ENCODE data around the gene DEPDC5. TPM values are rescaled to one million over a fixed set of nuclear protein-coding genes. Genes with fewer than 3 reads are reported as not detected.
A peak's percentile ranks its signal among the peaks of the same experiment; 100 is the strongest.

The DEPDC5 gene
- total RNA-seq, 1 donor from 2014 or later = 39.5 TPM

GRCh38 chr22:31852691-31853421 is 99.0 kb downstream of the DEPDC5 start:
- H3K4me3 Mint-ChIP-seq = no peak overlapping the region
- no peaks in the 10 kb centered on the region for H3K27me3 Mint-ChIP-seq (ENCODE audit: low read depth)
- no peaks in the 10 kb centered on the region for H3K9me3 Mint-ChIP-seq
- TF ChIP-seq, protein P1, sequence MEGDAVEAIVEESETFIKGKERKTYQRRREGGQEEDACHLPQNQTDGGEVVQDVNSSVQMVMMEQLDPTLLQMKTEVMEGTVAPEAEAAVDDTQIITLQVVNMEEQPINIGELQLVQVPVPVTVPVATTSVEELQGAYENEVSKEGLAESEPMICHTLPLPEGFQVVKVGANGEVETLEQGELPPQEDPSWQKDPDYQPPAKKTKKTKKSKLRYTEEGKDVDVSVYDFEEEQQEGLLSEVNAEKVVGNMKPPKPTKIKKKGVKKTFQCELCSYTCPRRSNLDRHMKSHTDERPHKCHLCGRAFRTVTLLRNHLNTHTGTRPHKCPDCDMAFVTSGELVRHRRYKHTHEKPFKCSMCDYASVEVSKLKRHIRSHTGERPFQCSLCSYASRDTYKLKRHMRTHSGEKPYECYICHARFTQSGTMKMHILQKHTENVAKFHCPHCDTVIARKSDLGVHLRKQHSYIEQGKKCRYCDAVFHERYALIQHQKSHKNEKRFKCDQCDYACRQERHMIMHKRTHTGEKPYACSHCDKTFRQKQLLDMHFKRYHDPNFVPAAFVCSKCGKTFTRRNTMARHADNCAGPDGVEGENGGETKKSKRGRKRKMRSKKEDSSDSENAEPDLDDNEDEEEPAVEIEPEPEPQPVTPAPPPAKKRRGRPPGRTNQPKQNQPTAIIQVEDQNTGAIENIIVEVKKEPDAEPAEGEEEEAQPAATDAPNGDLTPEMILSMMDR (conservative IDR thresholded peaks at IDR 0.05) = no peak
- DNase-seq (ENCODE audit: low read depth, low spot score) = no peak
- H3K36me3 Mint-ChIP-seq (ENCODE audit: low read depth) = peaks cover 18% of the 10 kb centered on the region
- peaks cover 17% of the 10 kb centered on the region for H3K4me1 Mint-ChIP-seq
- peak overlapping the region; percentile 81 for H3K27ac Mint-ChIP-seq (ENCODE audit: unreplicated experiment)

GRCh38 chr22:31853736-31854495 is 100.1 kb downstream of the DEPDC5 start:
- H3K27me3 Mint-ChIP-seq (ENCODE audit: low read depth) = no peaks in the 10 kb centered on the region
- peaks cover 17% of the 10 kb centered on the region for H3K4me1 Mint-ChIP-seq
- H3K27ac Mint-ChIP-seq (ENCODE audit: unreplicated experiment) = no peak overlapping the region
- H3K4me3 Mint-ChIP-seq = no peak overlapping the region
- no peaks in the 10 kb centered on the region for H3K9me3 Mint-ChIP-seq
- TF ChIP-seq, protein P1 (conservative IDR thresholded peaks at IDR 0.05) = no peak
- no peak for DNase-seq (ENCODE audit: low read depth, low spot score)
- peaks cover 9% of the 10 kb centered on the region for H3K36me3 Mint-ChIP-seq (ENCODE audit: low read depth)

- no peaks in the 10 kb centered on the region for H3K27me3 Mint-ChIP-seq (ENCODE audit: low read depth)
- H3K27ac Mint-ChIP-seq (ENCODE audit: unreplicated experiment) = peak overlapping the region; percentile 81
- H3K9me3 Mint-ChIP-seq = no peaks in the 10 kb centered on the region
- DNase-seq (ENCODE audit: low read depth, low spot score) = no peak
- TF ChIP-seq, protein P1 (conservative IDR thresholded peaks at IDR 0.05) = no peak
- H3K4me1 Mint-ChIP-seq = peaks cover 17% of the 10 kb centered on the region
- H3K36me3 Mint-ChIP-seq (ENCODE audit: low read depth) = no peaks in the 10 kb centered on the region
- no peak overlapping the region for H3K4me3 Mint-ChIP-seq
Measured at GRCh38 chr22:31857247-31857646, 103.4 kb downstream of the DEPDC5 start.

- no peaks in the 10 kb centered on the region for H3K9me3 Mint-ChIP-seq
- TF ChIP-seq, protein P1 (conservative IDR thresholded peaks at IDR 0.05) = no peak
- no peak for DNase-seq (ENCODE audit: low read depth, low spot score)
- H3K36me3 Mint-ChIP-seq (ENCODE audit: low read depth) = no peaks in the 10 kb centered on the region
- no peak overlapping the region for H3K4me3 Mint-ChIP-seq
- no peak overlapping the region for H3K27ac Mint-ChIP-seq (ENCODE audit: unreplicated experiment)
- peaks cover 7% of the 10 kb centered on the region for H3K4me1 Mint-ChIP-seq
- H3K27me3 Mint-ChIP-seq (ENCODE audit: low read depth) = no peaks in the 10 kb centered on the region
Measured at GRCh38 chr22:31861226-31861840, 107.5 kb downstream of the DEPDC5 start.

GRCh38 chr22:31866918-31867317 is 113.1 kb downstream of the DEPDC5 start:
- H3K9me3 Mint-ChIP-seq = no peaks in the 10 kb centered on the region
- DNase-seq (ENCODE audit: low read depth, low spot score) = no peak
- no peak overlapping the region for H3K4me3 Mint-ChIP-seq
- no peaks in the 10 kb centered on the region for H3K36me3 Mint-ChIP-seq (ENCODE audit: low read depth)
- no peaks in the 10 kb centered on the region for H3K27me3 Mint-ChIP-seq (ENCODE audit: low read depth)
- no peak overlapping the region for H3K27ac Mint-ChIP-seq (ENCODE audit: unreplicated experiment)
- no peaks in the 10 kb centered on the region for H3K4me1 Mint-ChIP-seq
- TF ChIP-seq, protein P1 (conservative IDR thresholded peaks at IDR 0.05) = no peak

Measured in neural crest cell (in vitro differentiated cells).